WTC11 (cell line): ENCODE measurements around the gene BRSK2. TPM values are rescaled to one million over a fixed set of nuclear protein-coding genes. Genes with fewer than 3 reads are reported as not detected.

Source experiments
- ATAC-seq: fragments of 200-7000 bp; cut with Tn5 transposase; 2 replicates; pipeline ENCODE4 v1.10.0; 2021; ENCODE audit warnings: mild to moderate bottlenecking, moderate library complexity
- CTCF ChIA-PET: fragments of 300-600 bp; sonication (Branson Sonifier 250); formaldehyde crosslinking; loops from one replicate; lab custom pipeline; 2021; ENCODE audit warnings: antibody characterized with exemption; lab: Charles Lee
- POLR2A ChIA-PET: fragments of 350-600 bp; sonication (Branson Sonifier 250); formaldehyde crosslinking; loops from one replicate; lab custom pipeline; 2021; ENCODE audit warnings: antibody characterized with exemption; lab: Charles Lee
- DNase-seq: peaks from one replicate; pipeline ENCODE4 v3.0.0; 2021; ENCODE audit warnings: low spot score
- H3K27ac Mint-ChIP-seq: 2 replicates; pipeline ENCODE4 v1.8.0; 2021; ENCODE audit warnings: mixed read lengths
- H3K27me3 Mint-ChIP-seq: 2 replicates; pipeline ENCODE4 v1.8.0; 2021; ENCODE audit warnings: low read depth, mild to moderate bottlenecking, moderate library complexity, mixed read lengths
- H3K36me3 Mint-ChIP-seq: 2 replicates; pipeline ENCODE4 v1.8.0; 2021; ENCODE audit warnings: mixed read lengths
- H3K4me1 Mint-ChIP-seq: 2 replicates; pipeline ENCODE4 v1.8.0; 2022; ENCODE audit warnings: mixed read lengths
- H3K4me3 Mint-ChIP-seq: 2 replicates; pipeline ENCODE4 v1.8.0; 2021; ENCODE audit warnings: mild to moderate bottlenecking, moderate library complexity, mixed read lengths
- H3K9me3 Mint-ChIP-seq: 2 replicates; pipeline ENCODE4 v1.8.0; 2021; ENCODE audit warnings: mixed read lengths
- ETV6 ChIP-seq: sonication (generic); formaldehyde crosslinking; IDR thresholded peaks from 2 replicates; pipeline ENCODE4 v1.8.1; 2022; ENCODE audit warnings: mild to moderate bottlenecking, missing genetic modification reagents
- IRF2 ChIP-seq: sonication (generic); formaldehyde crosslinking; IDR thresholded peaks from 2 replicates; pipeline ENCODE4 v1.8.0; 2022; ENCODE audit warnings: low read depth, missing genetic modification reagents, borderline replicate concordance
- MXD4 ChIP-seq: fragments of 250-450 bp; sonication (Bioruptor Pico); IDR thresholded peaks from 2 replicates; pipeline ENCODE4 v1.8.0; 2021; ENCODE audit warnings: mild to moderate bottlenecking, moderate library complexity, borderline replicate concordance
- MYBL2 ChIP-seq: sonication (generic); formaldehyde crosslinking; IDR thresholded peaks from 2 replicates; pipeline ENCODE4 v1.8.1; 2023; ENCODE audit warnings: mild to moderate bottlenecking, moderate library complexity, missing genetic modification reagents
- NFYB ChIP-seq: sonication (generic); formaldehyde crosslinking; conservative IDR thresholded peaks from 2 replicates; pipeline ENCODE4 v1.8.0; 2022; ENCODE audit warnings: low read depth, missing genetic modification reagents
- NR3C1 ChIP-seq: sonication (generic); formaldehyde crosslinking; conservative IDR thresholded peaks from 2 replicates; pipeline ENCODE4 v1.8.1; 2023; ENCODE audit warnings: low read depth, mild to moderate bottlenecking, missing genetic modification reagents
- RORB ChIP-seq: fragments of 250-450 bp; sonication (Bioruptor Pico); IDR thresholded peaks from 2 replicates; pipeline ENCODE4 v1.9.0; 2021; ENCODE audit warnings: mild to moderate bottlenecking
- SOX15 ChIP-seq: fragments of 250-450 bp; sonication (Bioruptor Pico); IDR thresholded peaks from 2 replicates; pipeline ENCODE4 v1.9.0; 2021; ENCODE audit warnings: mild to moderate bottlenecking
- SP1 ChIP-seq: sonication (generic); formaldehyde crosslinking; conservative IDR thresholded peaks from 2 replicates; pipeline ENCODE4 v1.8.1; 2022; ENCODE audit warnings: missing genetic modification reagents
- TCF7 ChIP-seq: sonication (generic); formaldehyde crosslinking; IDR thresholded peaks from 2 replicates; pipeline ENCODE4 v1.8.0; 2022; ENCODE audit warnings: mild to moderate bottlenecking, low read depth, missing genetic modification reagents, moderate library complexity
- ZNF121 ChIP-seq: sonication (generic); formaldehyde crosslinking; IDR thresholded peaks from 2 replicates; pipeline ENCODE4 v1.8.0; 2023; ENCODE audit warnings: missing genetic modification reagents
- ZNF416 ChIP-seq: fragments of 250-450 bp; sonication (Bioruptor Pico); IDR thresholded peaks from 2 replicates; pipeline ENCODE4 v1.9.0; 2021; ENCODE audit warnings: mild to moderate bottlenecking, inconsistent platforms
- ZNF423 ChIP-seq: fragments of 250-450 bp; sonication (Bioruptor Pico); IDR thresholded peaks from 2 replicates; pipeline ENCODE4 v2.1.2; 2022; ENCODE audit warnings: mild to moderate bottlenecking, moderate library complexity
- ZNF671 ChIP-seq: fragments of 250-450 bp; sonication (Bioruptor Pico); IDR thresholded peaks from 2 replicates; pipeline ENCODE4 v1.8.0; 2021; ENCODE audit warnings: mild to moderate bottlenecking
- total RNA-seq: library from RNA; stranded (reverse); gene quantifications from 3 replicates; pipeline ENCODE4 v1.2.3, GENCODE V29; 2021
- TF ChIP-seq, protein P1 (sequence below): fragments of 200-600 bp; IDR thresholded peaks from 2 replicates; pipeline ENCODE4 v1.8.0; 2022; ENCODE audit warnings: antibody characterized with exemption
- TF ChIP-seq, protein P2 (sequence below): sonication (generic); formaldehyde crosslinking; IDR thresholded peaks from 2 replicates; pipeline ENCODE4 v1.8.1; 2022; ENCODE audit warnings: mild to moderate bottlenecking, moderate library complexity, missing genetic modification reagents
- TF ChIP-seq, protein P3 (sequence below): sonication (generic); formaldehyde crosslinking; IDR thresholded peaks from 2 replicates; pipeline ENCODE4 v1.8.0; 2022; ENCODE audit warnings: missing genetic modification reagents
- TF ChIP-seq, protein P4 (sequence below): sonication (generic); formaldehyde crosslinking; IDR thresholded peaks from 2 replicates; pipeline ENCODE4 v1.8.1; 2023; ENCODE audit warnings: mild to moderate bottlenecking, missing genetic modification reagents, moderate library complexity
- TF ChIP-seq, protein P5 (sequence below): sonication (generic); formaldehyde crosslinking; IDR thresholded peaks from 2 replicates; pipeline ENCODE4 v1.8.0; 2022; ENCODE audit warnings: mild to moderate bottlenecking, missing genetic modification reagents
- TF ChIP-seq, protein P6 (sequence below): sonication (generic); formaldehyde crosslinking; IDR thresholded peaks from 2 replicates; pipeline ENCODE4 v1.8.1; 2022; ENCODE audit warnings: mild to moderate bottlenecking, missing genetic modification reagents, moderate library complexity, borderline replicate concordance
- TF ChIP-seq, protein P7 (sequence below): sonication (generic); formaldehyde crosslinking; conservative IDR thresholded peaks from 2 replicates; pipeline ENCODE4 v1.8.1; 2022; ENCODE audit warnings: mild to moderate bottlenecking, missing genetic modification reagents

Gene BRSK2
- total RNA-seq, 1 experiment from 2014 or later = 34.5 TPM

DNA sequence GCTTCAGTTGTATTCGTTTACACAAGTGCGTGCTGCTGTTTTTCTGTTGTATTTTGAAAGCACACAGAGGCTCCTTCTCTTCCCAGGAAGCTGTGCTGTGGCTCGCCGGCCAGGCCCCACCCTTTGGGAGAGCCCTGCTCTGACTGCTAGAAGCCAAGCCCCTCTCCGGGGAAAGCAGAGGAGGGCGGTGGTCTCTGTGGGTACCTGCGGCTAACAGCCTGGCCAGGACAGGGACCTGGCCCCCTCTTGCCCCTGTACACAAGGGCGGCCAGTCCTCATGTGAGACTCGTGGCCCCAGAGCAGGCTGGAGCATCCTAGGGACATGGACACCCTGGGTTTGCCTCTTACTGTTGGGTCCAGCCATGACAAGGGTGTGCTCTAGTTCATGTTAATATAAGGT is 82.0 kb downstream of the BRSK2 start:
- DNase-seq = no peak
- ChIA-PET CTCF (no interaction called here), POLR2A (no interaction called here)
- no peak overlapping the region for H3K4me3 Mint-ChIP-seq
- no peak for ATAC-seq
- H3K9me3 Mint-ChIP-seq = no peaks in the 10 kb centered on the region
- H3K27me3 Mint-ChIP-seq = no peaks in the 10 kb centered on the region; the same call in 1 of the 2 replicates
- H3K27ac Mint-ChIP-seq = 0 out of 2 replicates have a peak overlapping the region, but pooled peaks have one; percentile 36
- no peaks in the 10 kb centered on the region for H3K36me3 Mint-ChIP-seq
- no peaks in the 10 kb centered on the region for H3K4me1 Mint-ChIP-seq
- TF ChIP-seq IRF2 (no peak), TCF7 (CRISPR knock-in tag) (no peak), ZNF121 (CRISPR knock-in tag) (no peak)

DNA sequence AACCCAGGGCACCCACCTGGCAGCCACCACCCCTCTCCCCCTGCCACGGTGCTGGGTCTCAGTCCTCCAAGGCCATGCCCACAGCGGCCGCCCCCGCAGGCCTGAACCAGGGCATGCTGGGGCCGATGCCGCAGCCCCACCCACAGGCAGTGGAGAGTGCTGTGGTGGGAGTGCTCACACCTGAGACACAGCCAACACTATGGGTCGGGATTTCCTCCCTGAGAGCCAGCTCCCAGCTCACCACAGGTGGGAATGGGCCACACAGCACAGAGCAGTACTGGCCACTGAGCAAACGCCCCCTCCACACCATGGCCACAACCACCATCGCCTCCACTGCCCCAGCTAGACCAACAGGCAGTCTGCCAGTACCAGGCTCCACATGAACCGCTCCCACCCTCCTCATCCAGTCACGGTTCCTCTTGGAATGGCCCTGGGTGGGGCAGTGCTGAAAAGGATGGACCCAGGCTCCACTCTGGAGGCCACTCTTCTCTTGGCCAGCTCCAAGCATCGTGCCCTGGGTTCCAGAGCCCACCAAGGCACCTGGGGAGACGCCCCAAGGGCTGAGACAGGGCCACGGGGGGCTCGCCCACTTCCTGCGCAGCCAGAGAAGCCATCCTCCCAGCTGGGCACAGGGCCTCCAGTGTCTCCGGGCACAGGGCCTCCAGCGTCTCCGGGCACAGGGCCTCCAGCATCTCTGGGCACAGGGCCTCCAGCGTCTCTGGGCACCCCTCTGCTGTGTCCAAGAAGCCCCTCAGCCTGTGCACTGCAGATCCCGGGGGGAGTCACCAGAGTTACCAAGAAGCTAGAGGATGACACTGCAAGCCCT is 82.7 kb downstream of the BRSK2 start:
- no peak overlapping the region for H3K27ac Mint-ChIP-seq
- H3K9me3 Mint-ChIP-seq = no peaks in the 10 kb centered on the region
- no peaks in the 10 kb centered on the region for H3K36me3 Mint-ChIP-seq
- H3K4me1 Mint-ChIP-seq = no peaks in the 10 kb centered on the region
- H3K27me3 Mint-ChIP-seq = no peaks in the 10 kb centered on the region; the same call in 1 of the 2 replicates
- POLR2A ChIA-PET = no interaction called here
- TF ChIP-seq, protein P1, sequence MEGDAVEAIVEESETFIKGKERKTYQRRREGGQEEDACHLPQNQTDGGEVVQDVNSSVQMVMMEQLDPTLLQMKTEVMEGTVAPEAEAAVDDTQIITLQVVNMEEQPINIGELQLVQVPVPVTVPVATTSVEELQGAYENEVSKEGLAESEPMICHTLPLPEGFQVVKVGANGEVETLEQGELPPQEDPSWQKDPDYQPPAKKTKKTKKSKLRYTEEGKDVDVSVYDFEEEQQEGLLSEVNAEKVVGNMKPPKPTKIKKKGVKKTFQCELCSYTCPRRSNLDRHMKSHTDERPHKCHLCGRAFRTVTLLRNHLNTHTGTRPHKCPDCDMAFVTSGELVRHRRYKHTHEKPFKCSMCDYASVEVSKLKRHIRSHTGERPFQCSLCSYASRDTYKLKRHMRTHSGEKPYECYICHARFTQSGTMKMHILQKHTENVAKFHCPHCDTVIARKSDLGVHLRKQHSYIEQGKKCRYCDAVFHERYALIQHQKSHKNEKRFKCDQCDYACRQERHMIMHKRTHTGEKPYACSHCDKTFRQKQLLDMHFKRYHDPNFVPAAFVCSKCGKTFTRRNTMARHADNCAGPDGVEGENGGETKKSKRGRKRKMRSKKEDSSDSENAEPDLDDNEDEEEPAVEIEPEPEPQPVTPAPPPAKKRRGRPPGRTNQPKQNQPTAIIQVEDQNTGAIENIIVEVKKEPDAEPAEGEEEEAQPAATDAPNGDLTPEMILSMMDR = no peak
- no peak for TF ChIP-seq NR3C1
- TF ChIP-seq, protein P2, sequence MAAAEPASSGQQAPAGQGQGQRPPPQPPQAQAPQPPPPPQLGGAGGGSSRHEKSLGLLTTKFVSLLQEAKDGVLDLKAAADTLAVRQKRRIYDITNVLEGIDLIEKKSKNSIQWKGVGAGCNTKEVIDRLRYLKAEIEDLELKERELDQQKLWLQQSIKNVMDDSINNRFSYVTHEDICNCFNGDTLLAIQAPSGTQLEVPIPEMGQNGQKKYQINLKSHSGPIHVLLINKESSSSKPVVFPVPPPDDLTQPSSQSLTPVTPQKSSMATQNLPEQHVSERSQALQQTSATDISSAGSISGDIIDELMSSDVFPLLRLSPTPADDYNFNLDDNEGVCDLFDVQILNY (CRISPR knock-in tag) = no peak
- TF ChIP-seq ZNF416 = no peak
- TF ChIP-seq NFYB = no peak
- no peak for TF ChIP-seq ETV6 (CRISPR knock-in tag)
- TF ChIP-seq, protein P3, sequence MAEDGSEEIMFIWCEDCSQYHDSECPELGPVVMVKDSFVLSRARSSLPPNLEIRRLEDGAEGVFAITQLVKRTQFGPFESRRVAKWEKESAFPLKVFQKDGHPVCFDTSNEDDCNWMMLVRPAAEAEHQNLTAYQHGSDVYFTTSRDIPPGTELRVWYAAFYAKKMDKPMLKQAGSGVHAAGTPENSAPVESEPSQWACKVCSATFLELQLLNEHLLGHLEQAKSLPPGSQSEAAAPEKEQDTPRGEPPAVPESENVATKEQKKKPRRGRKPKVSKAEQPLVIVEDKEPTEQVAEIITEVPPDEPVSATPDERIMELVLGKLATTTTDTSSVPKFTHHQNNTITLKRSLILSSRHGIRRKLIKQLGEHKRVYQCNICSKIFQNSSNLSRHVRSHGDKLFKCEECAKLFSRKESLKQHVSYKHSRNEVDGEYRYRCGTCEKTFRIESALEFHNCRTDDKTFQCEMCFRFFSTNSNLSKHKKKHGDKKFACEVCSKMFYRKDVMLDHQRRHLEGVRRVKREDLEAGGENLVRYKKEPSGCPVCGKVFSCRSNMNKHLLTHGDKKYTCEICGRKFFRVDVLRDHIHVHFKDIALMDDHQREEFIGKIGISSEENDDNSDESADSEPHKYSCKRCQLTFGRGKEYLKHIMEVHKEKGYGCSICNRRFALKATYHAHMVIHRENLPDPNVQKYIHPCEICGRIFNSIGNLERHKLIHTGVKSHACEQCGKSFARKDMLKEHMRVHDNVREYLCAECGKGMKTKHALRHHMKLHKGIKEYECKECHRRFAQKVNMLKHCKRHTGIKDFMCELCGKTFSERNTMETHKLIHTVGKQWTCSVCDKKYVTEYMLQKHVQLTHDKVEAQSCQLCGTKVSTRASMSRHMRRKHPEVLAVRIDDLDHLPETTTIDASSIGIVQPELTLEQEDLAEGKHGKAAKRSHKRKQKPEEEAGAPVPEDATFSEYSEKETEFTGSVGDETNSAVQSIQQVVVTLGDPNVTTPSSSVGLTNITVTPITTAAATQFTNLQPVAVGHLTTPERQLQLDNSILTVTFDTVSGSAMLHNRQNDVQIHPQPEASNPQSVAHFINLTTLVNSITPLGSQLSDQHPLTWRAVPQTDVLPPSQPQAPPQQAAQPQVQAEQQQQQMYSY (CRISPR knock-in tag) = no peak
- TF ChIP-seq, protein P4, sequence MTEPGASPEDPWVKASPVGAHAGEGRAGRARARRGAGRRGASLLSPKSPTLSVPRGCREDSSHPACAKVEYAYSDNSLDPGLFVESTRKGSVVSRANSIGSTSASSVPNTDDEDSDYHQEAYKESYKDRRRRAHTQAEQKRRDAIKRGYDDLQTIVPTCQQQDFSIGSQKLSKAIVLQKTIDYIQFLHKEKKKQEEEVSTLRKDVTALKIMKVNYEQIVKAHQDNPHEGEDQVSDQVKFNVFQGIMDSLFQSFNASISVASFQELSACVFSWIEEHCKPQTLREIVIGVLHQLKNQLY (CRISPR knock-in tag) = no peak
- TF ChIP-seq, protein P5, sequence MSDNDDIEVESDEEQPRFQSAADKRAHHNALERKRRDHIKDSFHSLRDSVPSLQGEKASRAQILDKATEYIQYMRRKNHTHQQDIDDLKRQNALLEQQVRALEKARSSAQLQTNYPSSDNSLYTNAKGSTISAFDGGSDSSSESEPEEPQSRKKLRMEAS (CRISPR knock-in tag) = no peak
- TF ChIP-seq, protein P6, sequence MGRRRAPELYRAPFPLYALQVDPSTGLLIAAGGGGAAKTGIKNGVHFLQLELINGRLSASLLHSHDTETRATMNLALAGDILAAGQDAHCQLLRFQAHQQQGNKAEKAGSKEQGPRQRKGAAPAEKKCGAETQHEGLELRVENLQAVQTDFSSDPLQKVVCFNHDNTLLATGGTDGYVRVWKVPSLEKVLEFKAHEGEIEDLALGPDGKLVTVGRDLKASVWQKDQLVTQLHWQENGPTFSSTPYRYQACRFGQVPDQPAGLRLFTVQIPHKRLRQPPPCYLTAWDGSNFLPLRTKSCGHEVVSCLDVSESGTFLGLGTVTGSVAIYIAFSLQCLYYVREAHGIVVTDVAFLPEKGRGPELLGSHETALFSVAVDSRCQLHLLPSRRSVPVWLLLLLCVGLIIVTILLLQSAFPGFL = no peak
- TF ChIP-seq MYBL2 (CRISPR knock-in tag) = no peak
- no peak for TF ChIP-seq ZNF423
- no peak for TF ChIP-seq SOX15
- no peak for TF ChIP-seq MXD4 (CRISPR knock-in tag)
- no peak for TF ChIP-seq SP1 (CRISPR knock-in tag)
- TF ChIP-seq ZNF671 (CRISPR knock-in tag) = no peak
- TF ChIP-seq, protein P7, sequence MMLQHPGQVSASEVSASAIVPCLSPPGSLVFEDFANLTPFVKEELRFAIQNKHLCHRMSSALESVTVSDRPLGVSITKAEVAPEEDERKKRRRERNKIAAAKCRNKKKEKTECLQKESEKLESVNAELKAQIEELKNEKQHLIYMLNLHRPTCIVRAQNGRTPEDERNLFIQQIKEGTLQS (CRISPR knock-in tag) = no peak
- no peak for TF ChIP-seq RORB (CRISPR knock-in tag)
- no peak for TF ChIP-seq TCF7 (CRISPR knock-in tag)
- DNase-seq (no peak), ATAC-seq (no peak)
- CTCF ChIA-PET = no interaction called here
- no peak overlapping the region for H3K4me3 Mint-ChIP-seq
